WTC11 (cell line): ENCODE data around the gene OSBPL6. TPM values are rescaled to one million over a fixed set of nuclear protein-coding genes. Genes with fewer than 3 reads are reported as not detected.
"Not testable (repeated sequence)": the region's sequence is repeated elsewhere in the genome, so short reads cannot be mapped to it uniquely, and the experiment has no call there.

Source experiments
- ATAC-seq: fragments of 200-7000 bp; cut with Tn5 transposase; 2 replicates; pipeline ENCODE4 v1.10.0; 2021; ENCODE audit warnings: mild to moderate bottlenecking, moderate library complexity
- CTCF ChIA-PET: fragments of 300-600 bp; sonication (Branson Sonifier 250); formaldehyde crosslinking; loops from one replicate; lab custom pipeline; 2021; ENCODE audit warnings: antibody characterized with exemption; lab: Charles Lee
- POLR2A ChIA-PET: fragments of 350-600 bp; sonication (Branson Sonifier 250); formaldehyde crosslinking; loops from one replicate; lab custom pipeline; 2021; ENCODE audit warnings: antibody characterized with exemption; lab: Charles Lee
- DNase-seq: peaks from one replicate; pipeline ENCODE4 v3.0.0; 2021; ENCODE audit warnings: low spot score
- H3K27ac Mint-ChIP-seq: 2 replicates; pipeline ENCODE4 v1.8.0; 2021; ENCODE audit warnings: mixed read lengths
- H3K27me3 Mint-ChIP-seq: 2 replicates; pipeline ENCODE4 v1.8.0; 2021; ENCODE audit warnings: low read depth, mild to moderate bottlenecking, moderate library complexity, mixed read lengths
- H3K36me3 Mint-ChIP-seq: 2 replicates; pipeline ENCODE4 v1.8.0; 2021; ENCODE audit warnings: mixed read lengths
- H3K4me1 Mint-ChIP-seq: 2 replicates; pipeline ENCODE4 v1.8.0; 2022; ENCODE audit warnings: mixed read lengths
- H3K4me3 Mint-ChIP-seq: 2 replicates; pipeline ENCODE4 v1.8.0; 2021; ENCODE audit warnings: mild to moderate bottlenecking, moderate library complexity, mixed read lengths
- H3K9me3 Mint-ChIP-seq: 2 replicates; pipeline ENCODE4 v1.8.0; 2021; ENCODE audit warnings: mixed read lengths
- AFF4 ChIP-seq: sonication (generic); formaldehyde crosslinking; IDR thresholded peaks from 2 replicates; pipeline ENCODE4 v1.8.1; 2023; ENCODE audit warnings: mild to moderate bottlenecking, missing genetic modification reagents, borderline replicate concordance
- ATF3 ChIP-seq: sonication (generic); formaldehyde crosslinking; conservative IDR thresholded peaks from 2 replicates; pipeline ENCODE4 v1.8.1; 2022; ENCODE audit warnings: mild to moderate bottlenecking, missing genetic modification reagents
- CBFB ChIP-seq: sonication (generic); formaldehyde crosslinking; IDR thresholded peaks from 2 replicates; pipeline ENCODE4 v1.8.1; 2022; ENCODE audit warnings: mild to moderate bottlenecking, low read depth, missing genetic modification reagents
- IRF1 ChIP-seq: sonication (generic); formaldehyde crosslinking; IDR thresholded peaks from 2 replicates; pipeline ENCODE4 v1.8.0; 2023; ENCODE audit warnings: missing genetic modification reagents
- JAZF1 ChIP-seq: fragments of 250-450 bp; sonication (Bioruptor Pico); IDR thresholded peaks from 2 replicates; pipeline ENCODE4 v1.9.0; 2021; ENCODE audit warnings: moderate library complexity, mild to moderate bottlenecking, inconsistent platforms
- MYBL2 ChIP-seq: sonication (generic); formaldehyde crosslinking; IDR thresholded peaks from 2 replicates; pipeline ENCODE4 v1.8.1; 2023; ENCODE audit warnings: mild to moderate bottlenecking, moderate library complexity, missing genetic modification reagents
- NFATC4 ChIP-seq: fragments of 250-450 bp; sonication (Bioruptor Pico); IDR thresholded peaks from 2 replicates; pipeline ENCODE4 v1.9.0; 2021; ENCODE audit warnings: mild to moderate bottlenecking
- PRDM15 ChIP-seq: sonication (generic); formaldehyde crosslinking; IDR thresholded peaks from 2 replicates; pipeline ENCODE4 v1.8.0; 2022; ENCODE audit warnings: missing genetic modification reagents
- TEAD4 ChIP-seq: sonication (generic); formaldehyde crosslinking; IDR thresholded peaks from 2 replicates; pipeline ENCODE4 v1.8.0; 2022; ENCODE audit warnings: mild to moderate bottlenecking, missing genetic modification reagents
- USF1 ChIP-seq: sonication (generic); formaldehyde crosslinking; IDR thresholded peaks from 2 replicates; pipeline ENCODE4 v1.8.0; 2022; ENCODE audit warnings: mild to moderate bottlenecking, missing genetic modification reagents
- USF2 ChIP-seq: sonication (generic); formaldehyde crosslinking; IDR thresholded peaks from 2 replicates; pipeline ENCODE4 v1.8.1; 2023; ENCODE audit warnings: mild to moderate bottlenecking, missing genetic modification reagents, moderate library complexity
- ZNF317 ChIP-seq: sonication (generic); formaldehyde crosslinking; IDR thresholded peaks from 2 replicates; pipeline ENCODE4 v1.8.1; 2023; ENCODE audit warnings: low read depth, mild to moderate bottlenecking, moderate library complexity, missing genetic modification reagents, borderline replicate concordance
- ZNF423 ChIP-seq: fragments of 250-450 bp; sonication (Bioruptor Pico); IDR thresholded peaks from 2 replicates; pipeline ENCODE4 v2.1.2; 2022; ENCODE audit warnings: mild to moderate bottlenecking, moderate library complexity
- ZNF532 ChIP-seq: fragments of 250-450 bp; sonication (Bioruptor Pico); IDR thresholded peaks from 2 replicates; pipeline ENCODE4 v1.9.0; 2021; ENCODE audit warnings: mild to moderate bottlenecking, borderline replicate concordance
- ZNF671 ChIP-seq: fragments of 250-450 bp; sonication (Bioruptor Pico); IDR thresholded peaks from 2 replicates; pipeline ENCODE4 v1.8.0; 2021; ENCODE audit warnings: mild to moderate bottlenecking
- total RNA-seq: library from RNA; stranded (reverse); gene quantifications from 3 replicates; pipeline ENCODE4 v1.2.3, GENCODE V29; 2021

OSBPL6 gene
- total RNA-seq, 1 experiment from 2014 or later: 9.2 TPM

GRCh38 chr2:178177066-178177679 is 17.1 kb upstream of the OSBPL6 start (continued):
- TF ChIP-seq MYBL2 (no peak), USF2 (no peak), PRDM15 (CRISPR knock-in tag) (no peak), USF1 (CRISPR knock-in tag) (no peak), ZNF671 (CRISPR knock-in tag) (no peak), TEAD4 (CRISPR knock-in tag) (no peak), IRF1 (no peak), CBFB (CRISPR knock-in tag) (no peak)

- POLR2A ChIA-PET, ATAC-seq, H3K36me3 Mint-ChIP-seq, DNase-seq, H3K4me1 Mint-ChIP-seq, H3K9me3 Mint-ChIP-seq, H3K27me3 Mint-ChIP-seq, CTCF ChIA-PET, H3K27ac Mint-ChIP-seq, H3K4me3 Mint-ChIP-seq: not testable (repeated sequence)
Measured at GRCh38 chr2:178180648-178181047, 13.7 kb upstream of the OSBPL6 start.

- CTCF ChIA-PET: interaction anchor here (0.7 to 1.1 kb wide), 2 partner anchors 41 to 227 kb away, joined by 3 to 4 read pairs; no protein-coding TSS in a partner anchor
- no peak for DNase-seq
- no peak overlapping the region for H3K4me3 Mint-ChIP-seq
- H3K4me1 Mint-ChIP-seq: peaks cover 3% of the 10 kb centered on the region; the same call in 1 of the 2 replicates
- H3K36me3 Mint-ChIP-seq: no peaks in the 10 kb centered on the region
- POLR2A ChIA-PET: no interaction called here
- ATAC-seq: no peak
- H3K9me3 Mint-ChIP-seq: no peaks in the 10 kb centered on the region
- H3K27me3 Mint-ChIP-seq: peaks cover 24% of the 10 kb centered on the region
- no peak overlapping the region for H3K27ac Mint-ChIP-seq
- TF ChIP-seq ZNF532: no peak
- no peak for TF ChIP-seq USF1 (CRISPR knock-in tag)
- no peak for TF ChIP-seq AFF4 (CRISPR knock-in tag)
- no peak for TF ChIP-seq ATF3 (CRISPR knock-in tag)
- TF ChIP-seq JAZF1 (CRISPR knock-in tag): no peak
- no peak for TF ChIP-seq NFATC4 (CRISPR knock-in tag)
- TF ChIP-seq ZNF423 (CRISPR knock-in tag): no peak
- no peak for TF ChIP-seq ZNF317 (CRISPR knock-in tag)
Measured at GRCh38 chr2:178187861-178188260, 6.5 kb upstream of the OSBPL6 start.
